GM23338 (cell line): ENCODE measurements around the gene ANKRD7. TPM values are rescaled to one million over a fixed set of nuclear protein-coding genes. Genes with fewer than 3 reads are reported as not detected.

Source experiments
- ATAC-seq: fragments of 200-7000 bp; cut with Tn5 transposase; 3 replicates; pipeline ENCODE4 v1.9.1; 2020
- DNase-seq: peaks from one replicate; pipeline ENCODE4 v3.0.0-alpha.2; 2015; ENCODE audit warnings: low spot score
- H2AFZ ChIP-seq: fragments of 200-600 bp; sonication (generic); 2 replicates; pipeline ENCODE4 v1.8.0; 2016; ENCODE audit warnings: antibody characterized with exemption, mild to moderate bottlenecking, moderate library complexity
- H3F3A ChIP-seq: fragments of 200-600 bp; sonication (generic); replicated peaks from 2 replicates; pipeline ENCODE4 v1.8.0; 2017; ENCODE audit warnings: antibody characterized with exemption, mixed run types, low read depth
- H3K27ac ChIP-seq: fragments of 200-600 bp; sonication (generic); 2 replicates; pipeline ENCODE4 v1.6.1; 2016; ENCODE audit warnings: low read depth
- H3K27me3 ChIP-seq: fragments of 200-600 bp; sonication (generic); 2 replicates; pipeline ENCODE4 v1.8.0; 2016; ENCODE audit warnings: mild to moderate bottlenecking, mixed run types, moderate library complexity; ENCODE audit not compliant: insufficient read depth
- H3K36me3 ChIP-seq: fragments of 200-600 bp; sonication (generic); 2 replicates; pipeline ENCODE4 v1.8.0; 2016; ENCODE audit warnings: mild to moderate bottlenecking; ENCODE audit not compliant: insufficient read depth
- H3K4me1 ChIP-seq: fragments of 200-600 bp; sonication (generic); 2 replicates; pipeline ENCODE4 v1.8.0; 2016; ENCODE audit warnings: mild to moderate bottlenecking, moderate library complexity; ENCODE audit not compliant: insufficient read depth
- H3K4me2 ChIP-seq: fragments of 200-600 bp; sonication (generic); 2 replicates; pipeline ENCODE4 v1.7.1; 2017; ENCODE audit warnings: mixed run types
- H3K4me3 ChIP-seq: fragments of 200-600 bp; sonication (generic); 2 replicates; pipeline ENCODE4 v1.6.1; 2016; ENCODE audit warnings: mixed run types
- H3K79me2 ChIP-seq: fragments of 200-600 bp; sonication (generic); replicated peaks from 2 replicates; pipeline ENCODE4 v1.8.0; 2017; ENCODE audit warnings: mild to moderate bottlenecking; ENCODE audit not compliant: insufficient read depth
- H3K9me2 ChIP-seq: fragments of 200-600 bp; sonication (generic); 2 replicates; pipeline ENCODE4 v1.8.0; 2017; ENCODE audit not compliant: insufficient read depth
- H4K20me1 ChIP-seq: fragments of 200-600 bp; sonication (generic); replicated peaks from 2 replicates; pipeline ENCODE4 v1.8.0; 2017; ENCODE audit warnings: mild to moderate bottlenecking; ENCODE audit not compliant: insufficient read depth
- H3K27ac Mint-ChIP-seq: 2 replicates; pipeline ENCODE4 v1.8.0; 2020; ENCODE audit warnings: inconsistent platforms, mild to moderate bottlenecking, moderate library complexity, mixed read lengths
- H3K27me3 Mint-ChIP-seq: 3 replicates; pipeline ENCODE4 v1.8.0; 2022; ENCODE audit warnings: low read depth, mild to moderate bottlenecking, moderate library complexity, mixed read lengths, inconsistent platforms; ENCODE audit not compliant: insufficient read depth, poor library complexity
- H3K36me3 Mint-ChIP-seq: 3 replicates; pipeline ENCODE4 v1.8.0; 2021; ENCODE audit warnings: low read depth, mild to moderate bottlenecking, inconsistent platforms, moderate library complexity, mixed read lengths
- H3K4me1 Mint-ChIP-seq: 3 replicates; pipeline ENCODE4 v1.8.0; 2020; ENCODE audit warnings: mild to moderate bottlenecking, inconsistent platforms, mixed read lengths
- H3K4me3 Mint-ChIP-seq: 3 replicates; pipeline ENCODE4 v1.8.0; 2021; ENCODE audit warnings: moderate library complexity, mild to moderate bottlenecking, inconsistent platforms, mixed read lengths
- H3K9me3 Mint-ChIP-seq: 3 replicates; pipeline ENCODE4 v1.8.0; 2020; ENCODE audit warnings: moderate library complexity, mild to moderate bottlenecking, inconsistent platforms, mixed read lengths
- CTCF ChIP-seq, 2 experiments: fragments of 200-600 bp in 1 of 2; sonication (generic) in 1 of 2; conservative IDR thresholded peaks; 2 replicates each; pipeline versions ENCODE4 v1.5.1 to v1.6.1; 2016 to 2017; ENCODE audit warnings: antibody characterized with exemption in 2 of 2, low read depth in 2 of 2, mild to moderate bottlenecking in 2 of 2, moderate library complexity in 1 of 2
- REST ChIP-seq: IDR thresholded peaks from one replicate; pipeline ENCODE4 v1.6.1; 2018; ENCODE audit warnings: antibody characterized with exemption; ENCODE audit not compliant: unreplicated experiment
- polyA plus RNA-seq: library from polyadenylated mRNA; unstranded; fragments of >200 nt; fragmentation: Nextera tagmentation; extraction: Ambion mirVana; gene quantifications from 2 replicates; pipeline ENCODE4 v1.2.1, GENCODE V29; 2016
- total RNA-seq: library from RNA; depleted of rRNA; stranded (reverse); fragments of >200 nt; shearing (Covaris generic); gene quantifications from 2 replicates; pipeline ENCODE4 v1.2.3, GENCODE V29; 2014

The ANKRD7 gene
- total and polyA plus RNA-seq, 2 experiments from 2014 or later: 1.6 to 2.1 TPM

GRCh38 chr7:118194571-118194970 is 29.9 kb upstream of the ANKRD7 start:
- H3K27ac Mint-ChIP-seq: no peak overlapping the region
- Histone ChIP-seq H3K79me2 (no peaks in the 10 kb centered on the region), H3K4me2 (no peak overlapping the region), H2AFZ (no peak overlapping the region), H3K4me3 (no peak overlapping the region), H3K27me3 (no peaks in the 10 kb centered on the region), H4K20me1 (0 out of 2 replicates have a peak, but pooled peaks cover 6% of the 10 kb centered on the region), H3K36me3 (peaks cover 11% of the 10 kb centered on the region), H3K4me1 (no peaks in the 10 kb centered on the region), H3F3A (no peaks in the 10 kb centered on the region), H3K27ac (no peak overlapping the region), H3K9me2 (no peaks in the 10 kb centered on the region)
- H3K4me1 Mint-ChIP-seq: no peaks in the 10 kb centered on the region
- peaks cover 2% of the 10 kb centered on the region for H3K27me3 Mint-ChIP-seq
- no peak overlapping the region for H3K4me3 Mint-ChIP-seq
- no peak for TF ChIP-seq CTCF (conservative IDR thresholded peaks at IDR 0.05; ENCODE audit: low read depth in 2 of 2)
- H3K36me3 Mint-ChIP-seq: peaks cover 16% of the 10 kb centered on the region; the same call in 2 of the 3 replicates
- DNase-seq: no peak
- ATAC-seq: no peak
- H3K9me3 Mint-ChIP-seq: no peaks in the 10 kb centered on the region

GRCh38 chr7:118195837-118196474 is 28.5 kb upstream of the ANKRD7 start:
- Mint-ChIP-seq H3K9me3 (no peaks in the 10 kb centered on the region), H3K36me3 (peaks cover 11% of the 10 kb centered on the region; the same call in 2 of the 3 replicates), H3K4me1 (no peaks in the 10 kb centered on the region), H3K4me3 (no peak overlapping the region), H3K27me3 (peaks cover 2% of the 10 kb centered on the region), H3K27ac (no peak overlapping the region)
- no peaks in the 10 kb centered on the region for H3K4me1 ChIP-seq
- ATAC-seq (peak; percentile 84), DNase-seq (peak; percentile 90)
- H3K27ac ChIP-seq: no peak overlapping the region
- H3K4me2 ChIP-seq: no peak overlapping the region
- H3K36me3 ChIP-seq: peaks cover 6% of the 10 kb centered on the region; the same call in 1 of the 2 replicates
- H3K4me3 ChIP-seq: no peak overlapping the region
- no peaks in the 10 kb centered on the region for H3K9me2 ChIP-seq
- TF ChIP-seq REST: no peak
- peak; percentile 74 to 87 for TF ChIP-seq CTCF (conservative IDR thresholded peaks at IDR 0.05; ENCODE audit: low read depth in 2 of 2)
- H3K27me3 ChIP-seq: no peaks in the 10 kb centered on the region
- no peaks in the 10 kb centered on the region for H3K79me2 ChIP-seq
- no peak overlapping the region for H2AFZ ChIP-seq
- H3F3A ChIP-seq: no peaks in the 10 kb centered on the region
- 0 out of 2 replicates have a peak, but pooled peaks cover 6% of the 10 kb centered on the region for H4K20me1 ChIP-seq
